ENCODE results near the gene UBTD2. TPM values are rescaled to one million over a fixed set of nuclear protein-coding genes. Genes with fewer than 3 reads are reported as not detected.

Gene UBTD2
- total RNA-seq, 1 experiment from 2014 or later, result 26.1 TPM

DNA sequence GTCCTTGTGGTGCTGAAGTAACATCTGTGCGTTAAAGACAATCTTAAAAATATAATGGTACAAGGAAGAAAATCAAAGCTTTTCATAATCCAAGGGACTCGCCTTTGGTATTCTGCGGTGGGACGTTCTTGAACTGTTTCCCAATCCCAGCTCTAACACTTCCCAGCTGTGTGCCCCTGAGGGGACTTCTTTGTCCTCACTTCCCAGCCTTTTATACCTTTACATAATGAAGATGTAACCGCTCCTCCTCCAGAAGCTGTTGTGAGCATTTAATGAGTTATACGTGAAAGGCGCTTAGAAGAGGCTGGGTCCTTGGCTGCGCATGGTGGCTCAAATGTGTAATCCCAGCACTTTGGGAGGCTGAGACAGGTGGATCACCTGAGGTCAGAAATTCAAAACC lies 112.4 kb downstream of the UBTD2 start:
- DNase-seq (ENCODE audit: low read depth), result no peak

DNA sequence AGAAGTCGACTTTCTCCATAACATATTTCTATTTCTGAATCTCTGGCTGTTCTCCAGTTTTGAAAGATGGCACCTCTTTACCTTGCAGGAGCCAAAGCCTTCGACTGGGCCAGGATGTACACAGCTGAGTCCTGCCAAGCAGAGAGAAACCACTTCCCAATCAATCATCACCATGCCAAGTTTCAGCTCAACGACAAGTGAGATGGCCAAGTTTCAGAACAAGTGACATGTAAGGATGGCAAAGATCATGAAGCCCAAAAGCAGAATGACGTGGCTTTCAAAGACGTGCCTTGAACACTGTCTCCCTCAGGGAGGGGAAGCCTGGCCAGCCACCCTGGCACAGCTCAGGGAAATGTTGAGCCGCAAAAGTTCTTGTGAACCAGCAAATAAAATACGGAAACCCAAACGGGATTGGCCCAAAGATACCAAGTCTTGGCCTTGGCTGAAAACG lies 113.3 kb downstream of the UBTD2 start:
- no peak for DNase-seq (ENCODE audit: low read depth)

DNA sequence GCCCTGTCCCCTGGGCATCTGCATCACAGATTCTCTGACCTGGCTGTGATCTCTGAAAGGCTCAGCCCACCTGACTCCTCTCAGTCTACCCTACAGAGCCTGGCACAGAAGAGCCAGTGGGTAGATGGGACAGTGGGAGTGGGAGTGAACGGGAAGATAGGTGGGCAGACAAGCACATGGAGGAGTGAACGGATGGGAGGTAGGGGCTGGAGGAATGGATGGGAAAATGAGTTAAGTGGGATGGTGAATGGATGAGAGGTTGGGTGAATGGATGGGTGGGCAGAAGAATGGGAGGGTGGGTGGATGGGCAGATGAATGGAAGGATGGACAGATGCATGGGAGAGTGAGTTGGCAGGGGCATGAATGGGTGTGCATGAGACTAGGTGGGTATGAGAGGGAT lies 114.3 kb downstream of the UBTD2 start:
- no peak for DNase-seq (ENCODE audit: low read depth)

DNA sequence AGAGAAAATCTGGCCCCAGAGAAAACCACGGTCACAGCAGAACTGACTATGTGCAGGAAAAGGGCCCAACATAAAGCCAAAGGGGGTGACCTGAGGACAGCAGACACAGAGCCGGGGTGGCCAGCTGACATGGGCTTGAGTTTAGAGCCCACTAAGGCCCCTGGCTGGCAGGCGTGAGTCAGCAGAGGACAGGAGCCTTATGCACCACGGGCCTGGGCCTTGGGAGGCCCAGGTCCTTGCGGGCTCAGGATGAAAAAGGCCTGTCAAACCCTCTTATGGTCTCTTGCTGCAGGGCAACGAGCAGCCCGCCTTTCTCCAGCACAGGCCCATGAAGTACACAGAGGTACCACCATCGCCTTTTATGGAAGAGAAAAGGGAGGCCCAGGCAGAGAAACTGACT lies 115.3 kb downstream of the UBTD2 start:
- no peak for DNase-seq (ENCODE audit: low read depth)

DNA sequence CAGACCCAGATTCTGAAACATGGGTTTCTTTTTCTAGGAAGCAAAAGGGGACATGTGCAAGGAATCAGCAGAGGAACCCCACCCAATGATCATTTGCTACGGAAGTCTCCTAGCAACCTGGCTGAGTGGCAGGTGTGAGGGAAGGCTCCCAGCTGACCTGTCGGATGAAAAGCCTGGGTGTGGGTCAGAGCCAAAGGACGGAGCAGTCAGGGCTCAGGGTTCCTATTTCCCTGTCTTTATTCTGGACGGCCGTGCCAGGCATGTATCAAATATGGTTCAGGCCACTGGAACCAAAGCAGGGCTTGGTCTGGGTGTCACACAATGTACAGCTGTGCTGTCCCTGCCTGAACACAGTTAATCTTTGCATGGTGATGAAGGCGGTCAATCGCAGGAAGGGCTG lies 115.7 kb downstream of the UBTD2 start:
- no peak for DNase-seq (ENCODE audit: low read depth)

DNA sequence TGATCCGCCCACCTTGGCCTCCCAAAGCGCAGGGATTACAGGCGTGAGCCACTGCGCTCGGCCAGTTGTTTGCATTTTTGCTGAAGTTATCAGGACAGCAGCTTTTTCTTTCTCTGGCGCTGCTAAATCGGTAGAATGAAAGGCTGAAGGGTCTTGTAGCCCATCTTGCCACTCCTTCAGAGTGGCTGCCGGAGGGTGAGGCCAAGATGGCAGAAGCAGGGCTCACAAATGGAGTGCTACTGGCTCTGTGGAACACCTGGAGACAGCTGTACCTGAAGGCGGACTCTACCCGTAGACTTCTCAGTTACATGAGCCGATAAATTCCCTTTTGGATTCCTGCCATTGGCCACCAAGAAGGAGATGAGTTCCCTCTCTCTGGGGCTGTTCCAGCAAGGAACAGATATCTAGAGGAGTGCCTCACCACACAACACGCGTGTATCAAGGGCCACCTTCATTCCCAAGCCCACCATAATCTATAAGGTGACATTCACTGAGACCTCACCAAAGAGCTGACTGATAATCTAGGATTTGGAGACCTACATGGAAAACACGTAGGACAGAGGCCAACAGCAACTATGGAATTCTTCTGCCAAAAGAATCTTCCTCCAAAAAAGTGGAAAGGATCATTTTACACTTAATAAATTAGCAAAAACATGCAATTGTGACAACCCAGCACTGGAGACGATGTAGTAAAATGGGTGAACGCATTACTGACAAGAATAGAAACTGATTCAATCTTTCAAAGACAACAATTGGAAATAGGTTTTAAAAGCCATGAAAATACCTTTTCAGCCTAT lies 117.3 kb downstream of the UBTD2 start:
- DNase-seq (ENCODE audit: low read depth), result no peak

DNA sequence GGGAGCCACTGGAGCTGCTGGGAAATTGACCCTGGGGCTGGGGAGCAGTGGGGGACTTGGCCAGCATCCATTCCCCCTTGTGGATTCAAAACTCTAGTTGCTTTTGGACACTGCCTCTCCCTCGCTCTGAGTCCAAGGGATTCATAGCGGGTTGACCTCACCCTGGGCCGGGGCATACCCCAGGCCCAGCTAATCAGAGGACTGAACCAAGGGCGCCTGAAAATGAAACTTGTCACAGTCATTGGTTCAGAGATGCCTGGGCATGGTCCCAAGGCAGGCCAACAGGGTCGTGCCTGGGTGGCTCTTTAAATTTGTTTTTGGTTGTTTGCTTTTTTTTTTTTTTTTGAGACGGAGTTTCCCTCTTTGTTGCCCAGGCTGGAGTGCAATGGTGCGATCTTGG lies 118.1 kb downstream of the UBTD2 start:
- no peak for DNase-seq (ENCODE audit: low read depth)

DNA sequence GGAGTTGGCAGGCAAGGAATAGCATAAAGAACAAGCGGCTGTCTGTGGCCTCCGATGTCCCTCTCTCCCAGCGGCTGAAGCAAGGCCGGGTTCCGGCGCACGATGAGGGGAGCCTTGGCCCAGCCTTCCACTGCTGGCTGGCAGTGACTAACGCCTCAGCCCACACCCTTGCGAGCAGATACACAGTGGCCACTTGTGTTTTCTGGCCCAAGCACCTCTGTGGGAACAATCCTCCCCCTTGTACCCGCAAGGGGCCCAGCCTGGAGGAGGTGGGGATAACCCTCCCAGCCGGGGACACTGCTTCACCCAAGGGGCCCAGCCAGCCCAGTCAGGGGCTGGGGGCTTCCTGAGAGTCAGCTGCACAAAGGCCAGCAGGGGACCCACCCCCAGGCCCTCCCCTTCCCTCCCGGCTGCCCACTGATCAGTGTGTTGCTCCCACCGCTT lies 118.8 kb downstream of the UBTD2 start:
- DNase-seq (ENCODE audit: low read depth), result peak; percentile 31

DNA sequence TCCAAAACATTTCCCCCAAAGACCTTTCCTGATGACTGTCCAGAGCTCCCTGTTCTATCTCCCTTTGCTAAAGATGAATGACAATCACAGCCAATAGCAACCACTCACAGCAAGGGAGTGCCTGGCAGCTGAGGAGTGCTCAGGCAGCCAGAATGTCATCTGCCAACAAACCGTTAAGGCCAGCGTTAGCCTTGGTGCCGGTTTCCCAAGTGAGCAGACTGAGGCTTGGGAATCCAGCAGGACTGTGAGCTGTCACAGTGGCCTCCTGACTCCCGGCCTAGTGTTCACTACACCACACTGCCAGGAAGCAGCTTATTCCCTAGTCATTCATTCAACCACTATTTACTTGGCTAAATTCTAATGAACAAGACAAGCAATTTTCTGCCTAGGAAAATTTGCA lies 120.2 kb downstream of the UBTD2 start:
- peak; percentile 24 for DNase-seq (ENCODE audit: low read depth)

DNA sequence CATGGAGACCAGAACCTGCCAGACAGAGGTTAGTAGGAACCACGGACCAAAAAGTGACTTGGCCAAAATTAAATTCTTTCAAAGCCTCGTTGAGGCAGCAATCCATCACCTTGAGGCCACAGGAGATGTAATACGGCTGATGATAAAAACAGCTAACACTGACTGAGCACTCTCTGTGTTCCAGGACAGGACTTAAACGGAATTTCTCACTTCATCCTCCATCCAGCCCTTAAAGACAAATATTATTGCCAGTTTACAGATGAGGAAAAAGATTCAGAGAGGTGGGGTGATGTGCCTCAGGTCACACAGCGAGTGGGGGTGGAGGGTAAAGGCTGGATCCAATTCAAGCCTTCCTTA lies 120.6 kb downstream of the UBTD2 start:
- no peak for DNase-seq (ENCODE audit: low read depth)

DNA sequence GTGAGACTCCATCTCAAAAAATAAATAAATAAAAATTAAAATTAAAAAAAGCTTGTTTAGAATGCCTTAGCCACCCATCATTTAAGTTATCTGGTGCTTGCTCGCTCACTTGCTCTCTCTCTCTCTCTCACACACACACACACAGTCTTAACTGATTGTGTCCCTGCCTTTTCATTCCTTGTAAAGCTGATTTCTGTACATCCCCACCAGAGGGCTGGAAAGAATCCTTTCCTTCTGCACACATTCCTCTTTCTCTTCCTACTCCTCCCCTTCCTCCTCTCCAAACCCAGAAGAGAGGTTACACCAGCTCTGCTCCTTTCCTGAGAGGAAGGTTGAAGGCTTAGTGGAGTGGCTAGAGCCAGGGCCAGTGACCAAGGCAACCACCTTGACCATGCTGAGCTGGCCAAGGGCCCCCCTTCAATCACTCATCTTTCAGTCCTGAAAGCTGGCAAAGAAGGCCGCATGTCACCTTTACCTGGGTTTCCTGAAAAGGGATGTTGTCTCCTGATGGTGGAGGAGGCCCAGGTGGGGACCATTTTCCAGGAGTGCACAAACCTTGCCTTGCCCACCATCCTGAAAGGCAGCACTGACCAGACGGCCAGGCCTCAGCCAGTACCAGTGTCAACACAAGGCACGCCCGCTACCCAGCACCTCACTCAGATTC lies 121.1 kb downstream of the UBTD2 start:
- no peak for DNase-seq (ENCODE audit: low read depth)

DNA sequence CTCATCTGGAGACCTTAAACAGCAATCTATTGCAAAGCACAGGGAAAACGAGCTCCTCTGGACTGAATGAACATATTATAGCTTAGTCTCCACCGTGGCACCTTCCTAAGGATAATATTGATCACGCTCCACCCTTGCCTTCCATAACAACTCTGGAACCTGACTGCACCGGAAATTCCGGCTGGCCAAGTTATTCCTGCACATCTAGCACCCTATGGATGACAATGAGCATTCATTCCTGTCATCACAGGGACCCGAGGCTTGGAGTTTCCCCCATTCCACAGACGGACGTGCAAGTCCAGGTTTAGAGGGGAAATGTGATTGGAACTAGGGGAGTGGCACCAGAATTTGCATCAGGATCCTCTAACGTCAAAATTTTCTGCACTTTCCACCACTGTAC lies 123.1 kb downstream of the UBTD2 start:
- DNase-seq (ENCODE audit: low read depth), result no peak

Other genes starting within 250 kb of the UBTD2 start
- gene STK10, start 95.5 kb downstream of the UBTD2 start, total RNA-seq (2014; rRNA removed), result 13.6 and 15.9 TPM in 2 replicates
- gene EFCAB9, start 89.6 kb downstream of the UBTD2 start, total RNA-seq (2014; rRNA removed), result not detected in 2 replicates
- gene SH3PXD2B, start 170.8 kb upstream of the UBTD2 start, total RNA-seq (2014; rRNA removed), result 23.1 and 25.9 TPM in 2 replicates